Measurements from ENCODE around the gene XAB2.

Gene XAB2

GRCh38 chr19:7575434-7576040 is 53.8 kb downstream of the XAB2 start:
- no peak for DNase-seq

GRCh38 chr19:7570761-7571160 is 58.6 kb downstream of the XAB2 start:
- DNase-seq = no peak

Measured in activated T-cell treated with anti-CD3 and anti-CD28 coated beads, Interleukin-2, amount 50 U/mL, for 48 hours (primary cell).